Left renal pelvis (tissue), 4 donors: Measurements from ENCODE around the gene FBXO38. TPM values are rescaled to one million over a fixed set of nuclear protein-coding genes. Genes with fewer than 3 reads are reported as not detected.
"Not testable (repeated sequence)": the region's sequence is repeated elsewhere in the genome, so short reads cannot be mapped to it uniquely, and the experiment has no call there.

ENCODE experiments used
- DNase-seq, 4 donors: peaks; one replicate each; pipeline ENCODE4 v3.0.0-alpha.2; 2013; ENCODE audit warnings: low read depth in 4 of 4, low spot score in 3 of 4
- polyA plus RNA-seq, 4 donors: library from polyadenylated mRNA; unstranded; fragments of 120-200 nt; gene quantifications; one replicate each; pipeline ENCODE4 v1.2.1, GENCODE V29; 2013; ENCODE audit not compliant: insufficient read length in 4 of 4

Gene FBXO38
- polyA plus RNA-seq, 4 donors: 36.5 to 51.8 (median 46.8) TPM

- no peak for DNase-seq
Observed at GRCh38 chr5:148427370-148428042, 43.7 kb downstream of the FBXO38 start.

- DNase-seq: no peak
Observed at GRCh38 chr5:148428848-148429247, 45.1 kb downstream of the FBXO38 start.

DNA sequence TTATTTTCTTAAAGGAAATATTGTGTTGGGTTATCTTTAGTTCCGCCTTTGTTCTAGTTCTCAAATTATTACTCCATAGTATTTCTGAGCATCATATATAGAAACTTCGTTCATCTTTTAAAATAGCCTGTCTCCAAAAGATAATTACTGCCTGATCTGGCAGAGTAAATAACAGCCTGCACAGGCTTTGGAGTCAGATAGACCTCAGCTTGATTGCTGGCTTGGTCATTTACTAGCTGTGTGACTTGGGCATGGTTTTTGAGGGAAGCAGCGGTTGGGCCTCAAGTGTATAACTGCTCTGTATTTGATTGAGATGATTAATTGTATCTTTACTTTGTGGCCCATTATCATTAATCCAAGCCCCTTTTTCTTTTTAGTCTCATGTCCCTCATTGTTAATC lies 50.1 kb downstream of the FBXO38 start:
- DNase-seq: no peak

DNA sequence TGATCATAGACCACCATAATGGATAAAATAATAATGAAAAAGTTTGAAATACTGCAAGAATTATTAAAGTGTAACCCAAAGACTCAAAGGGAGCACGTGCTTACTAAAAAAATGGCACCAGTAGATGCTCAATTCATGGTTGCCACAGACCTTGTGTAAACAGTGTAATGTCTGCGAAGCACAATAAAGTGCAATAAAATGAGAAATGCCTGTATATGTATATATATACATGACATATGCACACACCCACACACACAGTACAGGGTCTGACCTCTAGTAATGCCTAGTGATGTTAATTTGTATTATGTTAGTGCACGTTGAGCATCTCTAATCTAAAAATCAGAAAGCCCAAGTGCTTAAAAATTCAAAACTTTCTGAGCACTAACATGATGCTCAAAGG lies 52.3 kb downstream of the FBXO38 start:
- no peak for DNase-seq

DNA sequence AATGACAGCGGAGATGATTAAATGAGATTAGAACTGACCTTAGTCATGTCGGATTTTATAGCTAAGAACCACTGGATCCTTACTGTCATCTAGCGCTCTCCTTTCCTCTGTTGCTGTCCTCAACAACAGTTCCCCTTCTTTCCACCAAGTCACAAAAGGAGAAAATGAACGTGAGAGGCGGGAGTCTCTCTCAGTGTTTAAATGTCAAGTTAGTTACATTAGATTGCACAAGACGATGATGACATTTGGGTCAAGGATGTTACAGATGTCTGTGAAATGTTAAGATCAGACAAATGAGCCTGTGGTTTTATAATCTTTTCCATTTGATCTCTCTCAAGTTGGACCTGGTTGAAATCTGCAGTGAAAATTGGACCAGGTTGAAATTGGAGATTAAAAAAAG lies 53.5 kb downstream of the FBXO38 start:
- no peak for DNase-seq

- DNase-seq: no peak
Observed at GRCh38 chr5:148438933-148439332, 55.2 kb downstream of the FBXO38 start.

DNA sequence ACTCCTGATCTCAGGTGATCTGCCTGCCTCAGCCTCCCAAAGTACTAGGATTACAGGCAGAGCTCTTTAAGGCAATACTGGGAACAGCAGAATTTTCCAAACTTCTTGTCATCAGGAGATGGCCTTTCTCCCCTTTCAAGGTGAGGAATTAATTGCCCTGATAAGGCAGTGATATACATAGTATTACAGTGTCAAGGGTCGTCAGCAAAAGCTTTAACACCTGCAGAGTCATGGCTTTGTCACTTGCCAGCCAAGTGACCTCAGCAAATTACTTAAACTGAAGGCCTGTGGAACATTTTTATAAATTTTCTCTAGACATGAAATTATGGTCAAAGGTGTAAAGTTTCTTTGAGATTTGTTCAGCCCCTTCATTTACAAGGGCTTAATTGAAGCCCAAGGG lies 59.5 kb downstream of the FBXO38 start:
- no peak for DNase-seq

DNA sequence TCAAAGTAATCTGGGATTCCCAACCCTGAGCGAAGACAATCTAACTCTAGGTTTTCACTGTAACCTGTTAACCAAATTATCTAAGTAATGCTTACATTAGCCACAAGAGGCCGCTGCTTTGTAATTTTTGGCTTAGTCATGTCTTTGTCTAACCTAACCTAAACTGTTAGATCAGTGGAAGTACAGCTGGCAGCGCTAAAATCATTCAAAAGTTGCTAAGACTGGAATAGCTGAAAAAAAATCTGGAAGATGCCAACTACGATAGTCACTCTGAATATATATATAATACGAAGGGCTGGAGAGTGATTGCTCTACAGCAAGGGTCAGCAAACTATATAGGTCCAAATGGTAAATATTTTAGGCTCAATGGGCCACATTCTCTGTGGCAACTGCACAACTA lies 60.2 kb downstream of the FBXO38 start:
- peak in 2 of 4 donors; percentile 38 to 61 for DNase-seq

GRCh38 chr5:148445578-148445977 lies 61.8 kb downstream of the FBXO38 start:
- DNase-seq: no peak

DNA sequence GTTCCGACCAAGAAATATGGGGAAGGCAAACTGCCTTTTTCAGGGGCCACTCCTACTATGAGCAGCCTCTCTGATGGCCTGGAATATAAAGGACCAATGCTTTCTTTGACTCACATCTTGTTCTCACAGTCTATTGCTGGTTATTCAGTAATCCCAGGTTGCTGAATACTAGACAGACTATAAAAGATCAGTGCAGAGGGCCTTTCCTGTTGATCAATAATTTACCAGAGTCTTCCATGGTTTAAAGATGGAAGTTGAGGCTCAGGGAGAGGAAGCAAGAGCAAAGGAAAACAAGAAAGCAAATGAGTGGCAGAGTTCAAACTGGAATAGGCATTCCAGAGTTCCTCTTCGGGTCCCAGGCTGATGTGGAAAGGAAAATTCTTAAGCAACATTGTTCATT lies 62.9 kb downstream of the FBXO38 start:
- DNase-seq: peak in 3 of 4 donors; percentile 6 to 39 (median 22)

DNA sequence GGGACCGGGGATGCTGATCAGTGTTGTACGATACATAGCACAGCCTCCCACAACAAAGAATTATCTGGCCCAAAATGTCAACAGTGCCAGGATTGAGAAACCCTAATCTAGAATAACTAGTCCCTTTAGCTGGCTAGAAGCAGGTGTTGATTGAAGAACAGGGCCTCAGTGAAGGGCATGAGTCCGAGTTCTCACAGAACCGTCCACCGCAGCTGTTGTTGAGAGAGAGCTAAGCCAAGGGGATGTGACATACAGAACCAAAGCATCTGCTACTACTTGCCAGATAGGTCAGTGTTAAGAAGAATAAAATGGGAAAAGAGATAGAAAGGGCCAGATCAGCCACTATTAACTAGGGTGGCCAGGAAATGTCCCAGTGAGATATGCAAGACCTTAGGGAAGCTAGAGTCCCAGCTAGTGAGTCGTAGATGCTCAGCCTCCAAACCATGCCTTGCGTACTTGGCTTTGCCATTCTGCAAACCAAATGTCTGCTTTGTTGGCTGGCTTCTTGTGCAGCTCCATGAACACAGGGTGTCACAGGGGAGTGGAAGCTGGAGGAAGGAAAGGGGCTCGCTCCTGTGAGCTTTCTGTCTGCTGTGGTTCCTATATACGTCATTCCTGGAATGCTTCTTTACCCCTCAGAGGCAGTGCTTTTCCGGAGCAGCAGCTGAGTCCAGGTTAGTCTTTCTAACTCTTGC lies 68.9 kb downstream of the FBXO38 start:
- DNase-seq: no peak

DNA sequence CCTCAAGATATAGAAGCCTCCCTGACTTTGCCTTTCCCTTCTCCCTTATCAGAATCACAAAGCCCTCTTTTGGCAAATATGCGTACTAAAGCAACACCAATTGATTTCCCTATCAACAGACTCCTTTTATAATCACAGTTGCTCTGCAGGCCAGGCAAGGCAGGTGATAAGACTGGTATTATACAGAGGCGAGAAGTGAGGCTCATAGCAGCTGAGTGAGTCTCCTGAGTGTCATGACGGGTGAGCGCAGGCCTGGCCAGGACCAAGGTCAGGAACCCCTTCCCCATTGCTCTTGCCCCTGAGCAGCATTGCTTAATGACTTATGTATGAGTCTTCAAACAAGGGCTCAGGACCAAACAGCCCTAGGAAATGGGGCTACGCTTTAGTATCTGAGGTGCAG lies 70.8 kb downstream of the FBXO38 start:
- no peak for DNase-seq

GRCh38 chr5:148455185-148455584 lies 71.4 kb downstream of the FBXO38 start:
- no peak for DNase-seq

DNA sequence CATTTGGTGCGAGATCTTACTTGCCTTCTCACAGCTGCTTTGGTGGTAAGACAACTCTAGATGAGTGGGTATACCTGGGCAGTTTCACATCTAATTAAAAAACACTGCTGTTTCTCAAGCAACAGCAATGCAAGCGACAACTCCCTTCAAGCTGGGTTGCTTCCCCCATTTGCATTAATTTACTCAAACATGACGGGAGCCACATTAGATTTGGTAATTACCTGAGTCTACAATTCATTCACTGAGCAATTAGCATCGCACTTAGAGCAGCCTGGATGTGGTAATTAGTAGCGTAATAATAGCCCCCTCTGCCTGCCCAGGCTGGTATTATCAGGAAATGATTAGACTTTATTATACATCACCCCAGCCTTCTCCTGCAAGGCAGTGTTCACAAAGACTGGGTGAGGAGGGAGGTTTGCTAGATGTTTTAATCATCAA lies 73.4 kb downstream of the FBXO38 start:
- DNase-seq: peak in 1 of 4 donors; percentile 3

- DNase-seq: no peak
Observed at GRCh38 chr5:148458036-148458888, 74.5 kb downstream of the FBXO38 start.

DNA sequence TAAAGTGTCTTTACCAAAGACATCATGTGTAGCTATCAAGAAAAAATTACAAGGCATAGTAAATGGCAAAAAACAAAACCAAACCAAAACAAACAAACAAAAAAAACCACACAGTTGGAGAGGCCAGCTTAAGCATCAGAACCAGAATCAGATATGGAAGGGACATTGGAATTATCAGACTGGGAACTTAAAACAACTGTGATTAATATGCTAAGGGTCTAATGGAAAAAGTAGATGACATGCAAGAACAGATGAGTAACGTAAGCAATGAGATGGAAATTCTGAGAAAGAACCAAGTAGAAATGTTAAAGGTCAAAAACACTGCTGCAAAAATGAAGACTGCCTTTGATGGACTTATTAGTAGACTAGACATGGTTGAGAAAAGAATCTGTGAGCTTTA lies 75.9 kb downstream of the FBXO38 start:
- DNase-seq: no peak

GRCh38 chr5:148465381-148466235 lies 81.8 kb downstream of the FBXO38 start:
- DNase-seq: no peak

- no peak for DNase-seq
Observed at GRCh38 chr5:148466236-148466580, 82.5 kb downstream of the FBXO38 start.

GRCh38 chr5:148467958-148468357 lies 84.2 kb downstream of the FBXO38 start:
- DNase-seq: no peak

DNA sequence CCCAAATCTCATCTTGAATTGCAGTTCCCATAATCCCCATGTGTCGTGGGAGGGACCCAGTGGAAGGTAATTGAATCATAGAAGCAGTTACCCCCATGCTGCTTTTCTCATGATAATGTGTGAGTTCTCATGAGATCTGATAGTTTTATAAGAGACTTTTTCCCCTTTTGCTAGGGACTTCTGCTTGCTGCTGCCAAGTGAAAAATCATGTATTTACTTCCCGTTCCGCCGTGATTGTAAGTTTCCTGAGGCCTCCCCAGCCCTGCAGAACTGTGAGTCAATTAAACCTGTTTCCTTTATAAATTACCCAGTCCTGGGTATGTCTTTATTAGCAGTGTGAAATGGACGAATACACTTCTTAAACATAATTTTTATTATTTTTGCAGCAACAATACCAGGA lies 85.0 kb downstream of the FBXO38 start:
- DNase-seq: not testable (repeated sequence)

GRCh38 chr5:148469501-148469935 lies 85.8 kb downstream of the FBXO38 start:
- DNase-seq: no peak
